DND-41 (cell line): ENCODE results near the gene NKAIN2.

Experiments
- ATAC-seq: fragments of 200-7000 bp; cut with Tn5 transposase; 3 replicates; pipeline ENCODE4 v1.9.1; 2021; ENCODE audit warnings: low read depth; ENCODE audit not compliant: insufficient read depth
- DNase-seq: peaks from one replicate; pipeline ENCODE4 v3.0.0-alpha.2; 2020
- H2AFZ ChIP-seq: 2 replicates; pipeline ENCODE4 v1.6.0; 2012; ENCODE audit warnings: low read depth, low read length
- H3K27ac ChIP-seq: 2 replicates; pipeline ENCODE4 v1.5.1; 2012; ENCODE audit warnings: low read length, inconsistent platforms
- H3K27me3 ChIP-seq: fragments of 200-600 bp; sonication (generic); 2 replicates; pipeline ENCODE4 v1.6.0; 2012; ENCODE audit warnings: low read length, mild to moderate bottlenecking, inconsistent platforms; ENCODE audit not compliant: insufficient read depth, poor library complexity
- H3K36me3 ChIP-seq: 2 replicates; pipeline ENCODE4 v1.5.1; 2012; ENCODE audit warnings: low read length, inconsistent platforms; ENCODE audit not compliant: insufficient read depth
- H3K4me1 ChIP-seq: 2 replicates; pipeline ENCODE4 v1.5.1; 2012; ENCODE audit warnings: mild to moderate bottlenecking, low read length; ENCODE audit not compliant: insufficient read depth
- H3K4me2 ChIP-seq: 2 replicates; pipeline ENCODE4 v1.6.0; 2012; ENCODE audit warnings: mild to moderate bottlenecking, moderate library complexity, low read length, inconsistent platforms; ENCODE audit not compliant: insufficient read depth
- H3K4me3 ChIP-seq, 2 experiments: fragments of 200-600 bp in 1 of 2; shearing (Covaris generic) in 1 of 2; 2 replicates each; pipeline ENCODE4 v1.5.1; 2012 to 2016; ENCODE audit warnings: inconsistent platforms in 2 of 2, low read length in 2 of 2, mild to moderate bottlenecking in 2 of 2, low read depth in 1 of 2, moderate library complexity in 1 of 2
- H3K79me2 ChIP-seq: 2 replicates; pipeline ENCODE4 v1.6.0; 2012; ENCODE audit warnings: low read length, inconsistent platforms; ENCODE audit not compliant: insufficient read depth
- H3K9ac ChIP-seq: 2 replicates; pipeline ENCODE4 v1.6.0; 2012; ENCODE audit warnings: low read depth, mild to moderate bottlenecking, inconsistent platforms, low read length, moderate library complexity
- H3K9me3 ChIP-seq: 2 replicates; pipeline ENCODE4 v1.5.1; 2012; ENCODE audit warnings: low read length, moderate library complexity, mild to moderate bottlenecking, inconsistent platforms; ENCODE audit not compliant: insufficient read depth, severe bottlenecking
- H4K20me1 ChIP-seq: 2 replicates; pipeline ENCODE4 v1.6.0; 2012; ENCODE audit warnings: low read length; ENCODE audit not compliant: insufficient read depth
- EZH2 ChIP-seq: IDR thresholded peaks from 3 replicates; pipeline ENCODE4 v1.6.1; 2012; ENCODE audit warnings: borderline replicate concordance, low read depth, mild to moderate bottlenecking, moderate library complexity, low read length, inconsistent platforms; ENCODE audit not compliant: severe bottlenecking
- TF ChIP-seq, protein P1 (sequence below): IDR thresholded peaks from 2 replicates; pipeline ENCODE4 v1.5.1; 2012; ENCODE audit warnings: borderline replicate concordance, low read length, moderate library complexity, mild to moderate bottlenecking; ENCODE audit not compliant: poor library complexity, severe bottlenecking; ENCODE audit errors: extremely low read depth

The NKAIN2 gene

DNA sequence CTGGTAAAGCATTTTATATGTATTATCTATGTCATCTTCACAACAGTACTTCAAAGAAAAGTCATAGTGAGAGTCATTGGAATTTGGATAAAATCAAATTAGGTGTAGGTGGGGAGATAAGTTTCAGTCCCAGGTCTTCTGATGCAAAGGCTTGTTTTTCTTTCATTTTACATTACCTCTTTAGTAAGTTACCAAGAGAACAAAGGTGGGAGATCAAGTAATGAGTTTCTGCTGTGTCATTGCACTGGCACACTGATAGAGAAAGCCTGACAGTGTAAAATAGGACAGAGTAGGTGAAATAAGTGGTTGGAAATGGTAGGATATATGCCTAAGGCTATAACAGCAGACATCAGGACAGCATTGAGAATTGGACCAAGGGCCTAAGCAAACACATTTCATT, 250.4 kb downstream of the NKAIN2 start:
- Histone ChIP-seq H4K20me1 (no peaks in the 10 kb centered on the region), H3K9ac (no peak overlapping the region), H3K36me3 (no peaks in the 10 kb centered on the region), H3K27ac (no peak overlapping the region), H3K4me1 (no peaks in the 10 kb centered on the region), H3K4me2 (no peak overlapping the region), H2AFZ (no peak overlapping the region), H3K9me3 (no peaks in the 10 kb centered on the region), H3K27me3 (no peaks in the 10 kb centered on the region), H3K4me3 (no peak overlapping the region), H3K79me2 (no peaks in the 10 kb centered on the region)
- no peak for DNase-seq
- TF ChIP-seq, protein P1, sequence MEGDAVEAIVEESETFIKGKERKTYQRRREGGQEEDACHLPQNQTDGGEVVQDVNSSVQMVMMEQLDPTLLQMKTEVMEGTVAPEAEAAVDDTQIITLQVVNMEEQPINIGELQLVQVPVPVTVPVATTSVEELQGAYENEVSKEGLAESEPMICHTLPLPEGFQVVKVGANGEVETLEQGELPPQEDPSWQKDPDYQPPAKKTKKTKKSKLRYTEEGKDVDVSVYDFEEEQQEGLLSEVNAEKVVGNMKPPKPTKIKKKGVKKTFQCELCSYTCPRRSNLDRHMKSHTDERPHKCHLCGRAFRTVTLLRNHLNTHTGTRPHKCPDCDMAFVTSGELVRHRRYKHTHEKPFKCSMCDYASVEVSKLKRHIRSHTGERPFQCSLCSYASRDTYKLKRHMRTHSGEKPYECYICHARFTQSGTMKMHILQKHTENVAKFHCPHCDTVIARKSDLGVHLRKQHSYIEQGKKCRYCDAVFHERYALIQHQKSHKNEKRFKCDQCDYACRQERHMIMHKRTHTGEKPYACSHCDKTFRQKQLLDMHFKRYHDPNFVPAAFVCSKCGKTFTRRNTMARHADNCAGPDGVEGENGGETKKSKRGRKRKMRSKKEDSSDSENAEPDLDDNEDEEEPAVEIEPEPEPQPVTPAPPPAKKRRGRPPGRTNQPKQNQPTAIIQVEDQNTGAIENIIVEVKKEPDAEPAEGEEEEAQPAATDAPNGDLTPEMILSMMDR: no peak
- TF ChIP-seq EZH2: no peak
- no peak for ATAC-seq

DNA sequence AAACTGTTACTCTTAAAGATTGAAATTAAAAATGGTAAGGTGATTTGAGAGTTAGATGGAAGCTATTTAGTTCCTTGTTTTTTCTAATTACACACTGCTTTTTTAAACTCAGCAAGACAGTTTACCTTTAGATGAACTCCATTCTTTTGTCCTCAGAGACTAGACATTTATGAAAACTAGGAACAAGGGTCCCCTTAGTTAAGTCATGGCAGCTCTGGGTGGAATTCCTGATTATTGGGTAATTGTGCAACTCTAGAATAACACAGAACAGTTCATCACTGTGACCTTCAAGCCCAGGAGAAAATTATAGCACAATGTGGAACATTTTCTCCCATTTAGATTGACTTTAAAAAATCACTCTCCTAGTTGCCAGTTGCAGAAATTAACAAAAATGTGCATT, 251.7 kb downstream of the NKAIN2 start:
- no peak overlapping the region for H3K4me2 ChIP-seq
- DNase-seq (no peak), ATAC-seq (no peak)
- TF ChIP-seq, protein P1: no peak
- no peak for TF ChIP-seq EZH2
- no peak overlapping the region for H2AFZ ChIP-seq
- H3K27ac ChIP-seq: no peak overlapping the region
- H4K20me1 ChIP-seq: no peaks in the 10 kb centered on the region
- no peaks in the 10 kb centered on the region for H3K4me1 ChIP-seq
- no peak overlapping the region for H3K9ac ChIP-seq
- H3K9me3 ChIP-seq: no peaks in the 10 kb centered on the region
- no peaks in the 10 kb centered on the region for H3K27me3 ChIP-seq
- no peak overlapping the region for H3K4me3 ChIP-seq
- no peaks in the 10 kb centered on the region for H3K36me3 ChIP-seq
- H3K79me2 ChIP-seq: no peaks in the 10 kb centered on the region

DNA sequence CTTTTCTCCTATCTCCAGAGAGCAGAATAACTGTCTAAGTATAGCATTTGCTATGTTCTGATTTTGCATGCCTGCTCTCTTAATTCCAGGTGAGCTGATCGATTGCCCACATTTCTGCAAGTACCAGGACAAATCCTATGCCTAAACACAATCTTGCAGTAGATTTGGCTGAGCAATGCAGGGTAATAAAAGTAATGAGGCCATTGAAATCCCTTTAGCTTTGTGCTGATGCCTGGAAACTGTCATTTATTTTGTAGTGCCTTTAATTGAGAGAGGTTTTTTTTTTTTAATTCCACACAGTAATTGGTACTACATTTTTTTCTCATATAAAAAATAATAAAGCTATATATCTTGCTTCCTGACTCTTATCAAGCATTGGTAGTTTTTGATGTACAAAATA, 252.3 kb downstream of the NKAIN2 start:
- no peaks in the 10 kb centered on the region for H3K27me3 ChIP-seq
- no peak overlapping the region for H2AFZ ChIP-seq
- no peak overlapping the region for H3K9ac ChIP-seq
- no peaks in the 10 kb centered on the region for H4K20me1 ChIP-seq
- no peaks in the 10 kb centered on the region for H3K4me1 ChIP-seq
- H3K27ac ChIP-seq: no peak overlapping the region
- H3K9me3 ChIP-seq: no peaks in the 10 kb centered on the region
- H3K4me3 ChIP-seq: no peak overlapping the region
- H3K36me3 ChIP-seq: no peaks in the 10 kb centered on the region
- ATAC-seq (no peak), DNase-seq (no peak)
- H3K79me2 ChIP-seq: no peaks in the 10 kb centered on the region
- no peak for TF ChIP-seq EZH2
- TF ChIP-seq, protein P1: no peak
- H3K4me2 ChIP-seq: no peak overlapping the region
